Mononuclear cell (primary cell): ENCODE measurements around the gene ARL3. TPM values are rescaled to one million over a fixed set of nuclear protein-coding genes. Genes with fewer than 3 reads are reported as not detected.
"Not testable (repeated sequence)": the region's sequence is repeated elsewhere in the genome, so short reads cannot be mapped to it uniquely, and the experiment has no call there.

Experiments used
- H3K27me3 ChIP-seq: 2 replicates; pipeline ENCODE4 v1.6.0; 2011; ENCODE audit warnings: low read length, control low read depth; ENCODE audit not compliant: insufficient read depth
- H3K4me1 ChIP-seq: 2 replicates; pipeline ENCODE4 v1.5.1; 2011; ENCODE audit warnings: mild to moderate bottlenecking, low read length, control low read depth; ENCODE audit not compliant: insufficient read depth
- H3K4me3 ChIP-seq: 2 replicates; pipeline ENCODE4 v1.5.1; 2011; ENCODE audit warnings: mild to moderate bottlenecking, low read length, moderate library complexity
- H3K9me3 ChIP-seq: 2 replicates; pipeline ENCODE4 v1.5.1; 2011; ENCODE audit warnings: low read depth, mild to moderate bottlenecking, control low read depth, low read length
- total RNA-seq: library from RNA; depleted of rRNA; stranded (reverse); fragments of >200 nt; gene quantifications from one replicate; pipeline ENCODE4 v1.2.3, GENCODE V29; 2012

Gene ARL3
- total RNA-seq, 1 donor: 0.84 TPM

DNA sequence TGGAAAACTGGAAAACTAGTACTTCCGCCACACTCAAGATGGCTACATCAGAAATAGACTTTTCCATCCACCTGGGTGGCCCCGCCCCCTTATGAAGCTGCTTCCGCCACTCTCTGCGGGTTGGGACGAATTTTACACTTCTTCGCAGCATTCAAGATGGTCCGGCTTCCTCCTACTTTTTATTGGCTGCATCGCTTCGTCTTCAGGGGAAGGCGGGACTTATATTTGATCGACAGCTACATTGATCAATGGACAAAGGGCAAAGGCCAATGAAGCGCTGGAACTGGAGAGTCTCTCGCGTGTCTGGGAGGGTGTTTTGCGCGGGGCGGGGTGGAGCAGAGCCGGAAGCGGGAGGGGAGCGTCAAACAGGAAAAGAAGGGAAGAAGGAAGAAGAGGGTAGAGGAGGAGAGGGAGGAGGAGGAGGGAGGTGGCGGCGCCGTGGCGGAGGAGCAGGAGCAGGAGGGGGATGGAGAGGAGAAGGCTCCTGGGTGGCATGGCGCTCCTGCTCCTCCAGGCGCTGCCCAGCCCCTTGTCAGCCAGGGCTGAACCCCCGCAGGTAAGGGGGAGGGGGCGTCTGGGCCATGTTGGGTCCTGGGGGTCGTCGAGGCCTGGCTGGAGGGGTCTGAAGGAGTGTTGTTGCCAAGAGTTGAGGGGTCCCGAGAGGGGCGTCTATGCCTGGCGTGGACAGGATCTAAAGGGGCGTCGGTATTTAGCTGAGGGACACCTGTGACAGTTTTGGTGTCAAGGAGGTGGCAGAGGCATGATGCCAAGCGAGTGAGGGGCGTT is 29.6 kb upstream of the ARL3 start, which contains the start of gene WBP1L:
TSS of gene WBP1L (plus strand) at position 361 of the 786 bp plus-strand sequence. CDS start at position 467, 106 bp downstream.
- Histone ChIP-seq H3K4me3 (peak within 1 kb of the TSS; percentile 82), H3K27me3 (no peaks in the 10 kb centered on the region), H3K4me1 (peaks cover 34% of the 10 kb centered on the region), H3K9me3 (no peaks in the 10 kb centered on the region)

DNA sequence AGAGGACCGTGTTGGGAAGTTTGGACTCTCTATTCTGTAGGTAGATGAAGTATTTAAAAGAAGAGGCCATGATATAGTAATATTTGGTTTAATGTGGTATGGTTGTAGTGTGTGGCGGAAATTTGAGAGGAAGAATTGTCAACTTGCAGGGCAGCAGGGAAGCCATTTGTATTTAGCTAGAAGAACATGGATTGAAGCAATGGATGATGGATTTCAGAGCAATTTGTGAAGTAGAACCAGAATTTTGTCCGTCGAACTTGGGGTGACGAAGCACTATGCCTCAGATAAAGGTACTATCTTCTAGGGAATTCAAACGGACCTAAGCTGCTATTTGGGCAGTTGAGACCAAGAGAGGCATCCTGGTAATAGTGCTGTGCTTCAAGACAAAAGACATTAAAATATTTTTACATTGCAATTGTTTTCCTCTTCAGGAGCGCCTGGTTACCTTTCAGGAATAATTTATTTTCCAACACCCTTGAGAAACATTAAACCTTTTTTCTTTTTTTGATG is 28.9 kb upstream of the ARL3 start:
- Histone ChIP-seq H3K9me3 (no peaks in the 10 kb centered on the region), H3K27me3 (no peaks in the 10 kb centered on the region), H3K4me3 (peak overlapping the region; percentile 82), H3K4me1 (peaks cover 39% of the 10 kb centered on the region)

DNA sequence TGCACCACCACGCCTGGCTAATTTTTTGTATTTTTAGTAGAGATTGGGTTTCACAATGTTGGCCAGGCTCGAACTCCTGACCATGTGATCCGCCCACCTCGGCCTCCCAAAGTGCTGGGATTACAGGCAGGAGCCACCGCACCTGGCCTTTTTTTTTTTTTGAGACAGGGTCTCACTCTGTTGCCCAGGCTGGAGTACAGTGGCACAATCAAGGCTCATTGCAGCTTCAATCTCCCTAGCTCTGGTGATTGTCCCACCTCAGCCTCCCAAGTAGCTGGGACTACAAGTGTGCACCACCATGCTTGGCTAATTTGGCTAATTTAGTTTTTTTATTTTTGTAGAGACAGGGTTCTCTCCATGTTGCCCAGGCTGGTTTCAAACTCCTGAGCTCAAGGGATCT is 28.1 kb upstream of the ARL3 start:
- not testable (repeated sequence) for H3K27me3 ChIP-seq, H3K9me3 ChIP-seq, H3K4me3 ChIP-seq
- peaks cover 39% of the 10 kb centered on the region for H3K4me1 ChIP-seq

DNA sequence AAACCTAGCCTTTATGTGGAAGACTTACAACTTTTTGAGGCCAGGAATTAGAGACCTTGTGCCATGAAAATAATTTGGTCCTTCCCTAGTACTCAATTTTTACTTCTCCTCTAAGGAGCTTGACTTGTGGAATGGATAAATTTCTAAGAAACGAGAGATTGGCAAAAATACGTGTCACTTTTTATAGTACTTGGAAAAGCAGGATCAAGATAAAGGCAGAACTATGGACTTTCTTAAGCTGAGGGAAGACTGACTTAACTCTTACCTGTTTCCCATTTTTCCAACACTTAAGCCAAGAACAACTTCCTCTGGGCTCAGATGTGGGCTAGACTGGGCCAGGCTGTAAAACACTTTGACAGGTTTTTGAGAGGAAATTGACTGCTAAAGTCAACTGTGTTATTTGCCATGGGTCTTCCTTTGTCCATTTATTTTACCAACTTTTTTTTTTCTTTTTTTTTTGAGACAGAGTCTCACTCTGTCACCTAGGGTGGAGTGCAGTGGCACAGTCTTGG is 27.6 kb upstream of the ARL3 start:
- H3K4me3 ChIP-seq: no peak overlapping the region
- H3K27me3 ChIP-seq: no peaks in the 10 kb centered on the region
- peaks cover 39% of the 10 kb centered on the region for H3K4me1 ChIP-seq
- H3K9me3 ChIP-seq: no peaks in the 10 kb centered on the region

DNA sequence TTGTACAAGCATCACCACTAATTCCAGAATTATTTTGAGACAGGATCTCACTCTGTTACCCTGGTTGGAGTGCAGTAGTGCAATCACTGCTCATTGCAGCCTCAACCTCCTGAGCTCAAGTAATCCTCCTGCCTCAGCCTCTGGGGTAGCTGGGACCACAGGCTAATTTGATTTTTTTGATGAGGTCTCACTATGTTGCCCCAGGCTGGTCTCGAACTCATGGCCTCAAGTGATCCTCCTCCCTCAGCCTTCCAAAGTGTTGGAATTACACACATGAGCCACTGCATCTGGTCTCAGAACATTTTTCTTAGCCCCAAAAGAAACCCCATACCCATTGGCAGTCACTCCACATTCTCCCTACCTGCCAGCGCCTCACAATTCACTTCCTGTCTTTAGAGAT is 26.0 kb upstream of the ARL3 start:
- Histone ChIP-seq H3K4me3 (no peak overlapping the region), H3K27me3 (no peaks in the 10 kb centered on the region), H3K9me3 (no peaks in the 10 kb centered on the region), H3K4me1 (peaks cover 29% of the 10 kb centered on the region)

DNA sequence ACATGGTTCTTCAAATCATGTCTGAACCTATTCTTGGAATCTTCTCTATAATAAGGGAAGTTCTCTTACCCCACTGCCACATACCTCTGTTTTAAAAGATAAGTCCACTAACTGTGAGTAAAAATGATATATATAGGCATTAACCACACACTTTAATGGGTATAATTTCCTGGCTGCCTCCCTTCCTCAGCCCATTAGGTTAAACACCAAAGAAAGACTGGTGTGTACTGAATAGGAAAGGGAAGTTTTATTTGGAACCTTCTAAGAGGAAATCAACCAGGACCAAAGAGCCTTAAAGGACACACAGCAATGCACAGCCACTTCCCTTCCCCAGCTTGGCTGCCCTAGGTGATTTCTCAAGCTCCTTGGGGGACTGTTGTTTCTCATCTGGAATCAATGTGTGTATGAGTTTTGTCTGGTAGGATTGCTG is 24.5 kb upstream of the ARL3 start:
- H3K27me3 ChIP-seq: no peaks in the 10 kb centered on the region
- peaks cover 19% of the 10 kb centered on the region for H3K4me1 ChIP-seq
- no peak overlapping the region for H3K4me3 ChIP-seq
- no peaks in the 10 kb centered on the region for H3K9me3 ChIP-seq

DNA sequence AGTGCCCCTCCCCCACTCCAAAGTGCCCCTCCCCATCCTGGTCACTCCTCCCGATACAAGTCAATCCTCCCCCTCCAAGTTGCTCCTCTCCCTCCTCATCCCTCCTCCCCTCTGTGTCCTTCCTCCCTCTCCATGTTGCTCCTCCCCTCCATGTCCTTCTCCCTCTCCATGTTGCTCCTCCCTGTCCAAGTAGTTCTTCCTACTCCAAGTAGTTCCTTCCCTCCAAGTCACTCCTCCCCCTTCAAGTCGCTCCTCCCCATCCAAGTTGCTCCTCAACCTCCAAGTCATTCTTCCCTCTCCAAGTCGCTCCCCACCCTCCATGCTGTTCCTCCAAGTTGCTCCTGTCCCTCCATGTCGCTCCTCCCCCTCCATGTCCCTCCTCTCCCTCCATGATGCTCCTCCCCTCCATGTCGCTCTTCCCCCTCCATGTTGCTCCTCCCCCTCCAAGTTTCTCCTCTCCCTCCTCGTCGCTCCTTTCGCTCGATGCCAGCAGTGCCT is 20.9 kb upstream of the ARL3 start:
- Histone ChIP-seq H3K27me3 (no peaks in the 10 kb centered on the region), H3K4me3 (no peak overlapping the region), H3K4me1 (peaks cover 13% of the 10 kb centered on the region), H3K9me3 (no peaks in the 10 kb centered on the region)

DNA sequence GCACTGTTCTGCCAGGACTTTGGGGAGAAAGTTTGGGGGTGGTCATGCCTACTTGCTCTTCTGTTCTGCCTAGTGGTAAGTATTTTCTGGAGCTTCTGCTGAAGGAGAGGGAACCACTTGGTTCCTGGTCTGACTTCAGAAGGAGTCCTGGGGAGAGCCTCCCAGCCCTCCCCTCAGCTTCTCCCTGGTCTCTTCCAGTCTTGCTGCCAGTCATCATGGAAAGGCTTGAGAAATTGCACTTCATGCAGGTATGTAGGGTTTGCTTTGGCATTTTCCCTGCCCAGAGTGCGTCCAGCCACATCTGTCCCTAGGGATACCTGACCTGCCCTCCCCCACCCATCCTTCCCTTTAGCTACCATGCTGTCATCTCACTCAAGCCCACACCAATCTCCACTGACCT is 18.5 kb upstream of the ARL3 start:
- no peaks in the 10 kb centered on the region for H3K9me3 ChIP-seq
- no peaks in the 10 kb centered on the region for H3K27me3 ChIP-seq
- peaks cover 5% of the 10 kb centered on the region for H3K4me1 ChIP-seq
- no peak overlapping the region for H3K4me3 ChIP-seq

DNA sequence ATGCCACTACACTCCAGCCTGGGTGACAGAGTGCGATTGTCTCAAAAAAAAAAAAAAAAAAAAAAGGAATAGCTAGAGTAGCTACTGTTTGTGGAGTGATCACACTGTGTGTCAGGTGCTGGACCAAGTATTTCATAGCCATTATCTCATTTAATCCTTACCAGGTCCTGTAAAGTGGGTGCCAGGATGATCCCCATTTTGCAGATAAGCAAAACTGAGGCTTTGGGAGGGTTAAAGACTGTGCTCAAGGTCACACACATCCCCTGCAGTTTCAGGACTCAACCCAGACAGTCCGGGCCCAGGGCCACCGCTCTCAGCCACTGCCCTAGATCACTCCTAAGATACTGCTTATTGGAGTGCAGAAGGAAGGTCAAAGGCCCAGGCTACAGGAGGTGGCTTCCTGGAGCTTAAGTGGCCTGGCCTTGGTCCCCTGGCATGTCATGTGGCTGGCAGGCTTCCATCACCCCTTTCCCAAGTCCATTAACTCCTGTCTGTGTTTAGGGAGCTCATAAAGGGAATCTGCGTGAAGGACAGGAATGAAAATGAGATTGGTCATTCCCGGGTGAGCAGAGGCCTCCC is 17.1 kb upstream of the ARL3 start:
- Histone ChIP-seq H3K27me3 (no peaks in the 10 kb centered on the region), H3K4me1 (peaks cover 5% of the 10 kb centered on the region), H3K9me3 (no peaks in the 10 kb centered on the region), H3K4me3 (no peak overlapping the region)

DNA sequence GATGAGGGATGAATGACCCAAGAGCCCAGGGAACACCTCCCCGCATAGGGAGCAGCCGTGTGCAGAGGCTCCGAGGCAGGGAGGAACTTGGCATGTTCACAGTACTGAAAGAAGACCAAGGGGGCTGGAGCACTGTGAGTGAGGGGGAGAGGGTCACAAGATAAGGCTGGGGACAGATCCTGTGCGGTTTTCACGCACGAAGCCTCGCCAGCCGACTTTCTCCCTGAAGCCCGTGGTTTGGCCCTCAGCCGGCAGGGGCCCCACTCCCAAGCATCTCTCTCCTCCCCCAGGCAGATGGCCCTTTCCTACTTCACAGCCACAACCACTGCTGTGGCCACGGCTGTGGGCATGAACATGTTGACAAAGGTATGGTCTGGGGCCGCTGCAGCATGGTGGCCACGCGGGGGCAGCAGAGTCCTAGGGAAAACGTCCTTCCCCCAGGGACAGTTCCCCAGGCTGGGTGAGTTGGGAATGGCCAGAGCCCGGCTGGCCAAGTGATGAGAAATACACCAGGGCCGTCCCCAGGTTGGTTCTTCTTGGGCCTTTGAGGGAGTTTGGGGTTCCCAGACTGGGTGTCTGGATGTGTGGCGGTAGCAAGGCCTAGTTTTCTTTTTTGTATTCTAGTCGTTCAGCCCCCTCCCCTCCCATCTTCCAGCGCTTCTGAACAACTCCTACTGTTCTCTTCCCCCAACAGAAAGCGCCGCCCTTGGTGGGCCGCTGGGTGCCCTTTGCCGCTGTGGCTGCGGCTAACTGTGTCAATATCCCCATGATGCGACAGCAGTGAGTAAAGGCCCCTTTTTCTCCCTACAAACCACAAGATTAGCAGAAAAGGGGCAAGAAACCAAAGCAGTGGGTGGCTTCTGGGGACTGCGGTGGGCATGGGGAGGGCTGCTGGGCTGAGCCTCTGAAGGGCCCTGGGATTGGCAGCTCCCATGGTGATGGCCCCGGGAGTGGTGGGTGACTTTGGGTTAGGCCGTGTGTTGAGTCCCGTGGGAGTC is 15.1 kb upstream of the ARL3 start:
- Histone ChIP-seq H3K4me3 (no peak overlapping the region), H3K4me1 (peaks cover 5% of the 10 kb centered on the region), H3K9me3 (no peaks in the 10 kb centered on the region), H3K27me3 (no peaks in the 10 kb centered on the region)

DNA sequence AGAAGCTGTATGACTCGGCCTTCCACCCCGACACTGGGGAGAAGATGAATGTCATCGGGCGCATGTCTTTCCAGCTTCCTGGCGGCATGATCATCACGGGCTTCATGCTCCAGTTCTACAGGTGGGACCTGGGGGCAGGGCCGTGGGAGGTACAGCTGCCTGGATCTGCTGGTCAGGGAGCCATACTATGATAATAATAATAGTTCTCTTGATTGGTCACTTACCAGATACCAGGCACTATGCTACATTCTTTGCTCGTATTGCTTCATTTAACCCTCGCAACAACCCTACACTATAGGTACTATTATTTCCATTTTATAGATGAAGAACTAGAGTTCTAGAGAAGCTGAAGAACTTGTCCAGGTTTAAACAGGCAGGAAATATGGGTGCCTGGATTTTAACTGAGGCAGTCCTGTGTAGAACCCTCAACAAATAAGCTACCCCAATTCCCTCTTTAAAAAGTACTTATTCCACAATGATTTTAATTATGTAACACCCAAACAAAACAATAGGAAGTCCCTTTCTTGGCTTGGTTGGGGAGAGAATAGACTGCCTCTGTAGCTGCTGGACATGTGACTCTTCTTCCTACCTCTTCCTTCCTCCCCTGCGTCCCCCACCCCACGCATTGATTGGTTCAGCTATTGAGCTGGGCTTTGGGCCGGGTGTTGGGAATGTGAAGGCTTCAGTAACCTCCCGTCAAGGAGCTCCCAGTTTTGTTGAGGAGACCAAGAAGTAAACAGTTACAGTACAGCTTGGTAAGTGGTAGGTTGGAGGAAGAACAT is 13.0 kb upstream of the ARL3 start:
- Histone ChIP-seq H3K4me1 (peaks cover 5% of the 10 kb centered on the region), H3K4me3 (no peak overlapping the region), H3K9me3 (no peaks in the 10 kb centered on the region), H3K27me3 (no peaks in the 10 kb centered on the region)

DNA sequence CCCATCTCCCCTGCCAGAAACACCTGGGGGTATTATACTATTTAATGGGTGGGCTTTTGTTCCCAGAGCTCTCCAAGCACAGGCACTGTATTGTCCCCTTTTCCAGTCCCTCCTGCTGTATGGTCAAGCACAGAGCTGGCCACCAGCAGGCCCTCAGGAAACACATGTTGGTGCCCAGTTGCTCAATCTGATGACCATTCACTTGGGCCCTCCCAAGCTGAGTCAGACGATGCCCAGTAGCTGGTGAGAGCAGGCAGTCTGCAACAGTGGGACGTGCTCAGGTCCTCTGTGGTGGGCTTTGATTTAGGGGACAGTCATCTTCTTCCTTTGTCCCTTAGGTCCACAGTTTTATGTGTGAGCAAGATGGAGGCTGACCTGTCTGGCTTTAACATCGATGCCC is 12.1 kb upstream of the ARL3 start:
- H3K4me1 ChIP-seq: peaks cover 5% of the 10 kb centered on the region

DNA sequence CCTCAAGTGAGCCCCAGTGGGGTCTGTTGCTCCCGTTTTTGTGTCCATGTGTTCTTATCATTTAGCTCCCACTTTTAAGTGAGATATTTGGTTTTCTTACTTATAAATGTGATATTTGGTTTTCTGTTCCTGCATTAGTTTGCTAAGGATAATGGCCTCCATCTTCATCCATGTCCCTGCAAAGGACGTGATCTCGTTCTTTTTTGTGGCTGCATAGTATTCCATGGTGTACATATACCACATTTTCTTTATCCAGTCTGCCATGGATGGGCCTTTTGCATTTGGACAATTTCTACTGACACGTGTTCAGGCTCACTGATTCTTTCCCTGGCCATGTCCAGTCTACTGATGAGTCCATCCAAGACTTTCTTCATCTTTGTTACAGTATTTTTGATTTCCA is 9.8 kb upstream of the ARL3 start:
- H3K4me1 ChIP-seq: peaks cover 2% of the 10 kb centered on the region
- H3K27me3 ChIP-seq: no peaks in the 10 kb centered on the region
- H3K9me3 ChIP-seq: no peaks in the 10 kb centered on the region
- H3K4me3 ChIP-seq: no peak overlapping the region

More for the DNA sequence above, 12.1 kb upstream of the ARL3 start:
- H3K9me3 ChIP-seq: no peaks in the 10 kb centered on the region
- H3K27me3 ChIP-seq: no peaks in the 10 kb centered on the region
- no peak overlapping the region for H3K4me3 ChIP-seq

DNA sequence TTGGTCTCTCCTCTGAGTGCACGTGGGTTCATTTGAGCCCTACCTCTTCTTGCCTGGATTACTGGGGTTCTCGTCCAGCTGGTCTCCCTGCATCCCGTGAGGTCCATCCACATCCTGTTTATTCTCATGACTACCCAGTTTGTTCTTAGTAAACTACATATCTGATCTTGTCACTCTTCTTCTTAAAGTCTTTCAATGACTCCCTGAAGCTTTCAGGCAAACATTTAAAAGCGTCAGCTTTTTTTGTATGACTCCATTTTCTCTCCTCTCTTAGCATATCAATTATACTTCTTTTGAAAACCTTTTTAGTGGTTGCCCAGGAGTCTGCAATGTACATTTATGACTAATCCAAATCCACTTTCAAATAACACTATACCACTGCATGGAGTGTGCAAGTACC is 7.8 kb upstream of the ARL3 start:
- Histone ChIP-seq H3K4me3 (no peak overlapping the region), H3K4me1 (peaks cover 7% of the 10 kb centered on the region), H3K9me3 (no peaks in the 10 kb centered on the region), H3K27me3 (no peaks in the 10 kb centered on the region)
